Psoas muscle (tissue), 8 donors: Measurements from ENCODE around the gene PLOD1. TPM values are rescaled to one million over a fixed set of nuclear protein-coding genes. Genes with fewer than 3 reads are reported as not detected.
"Not testable (repeated sequence)": the region's sequence is repeated elsewhere in the genome, so short reads cannot be mapped to it uniquely, and the experiment has no call there.

ENCODE experiments used
- ATAC-seq, 4 donors: fragments of 200-7000 bp; cut with Tn5 transposase; one replicate each; pipeline ENCODE4 v1.9.1; 2020; ENCODE audit warnings: moderate library complexity in 3 of 4, mild to moderate bottlenecking in 2 of 4
- DNase-seq, 2 donors: peaks; one replicate each; pipeline ENCODE4 v3.0.0-alpha.2; 2020
- H3K27ac ChIP-seq: fragments of 200-600 bp; one replicate; pipeline ENCODE4 v1.8.0; 2022
- H3K27me3 ChIP-seq, 3 donors: fragments of 200-600 bp in 1 of 3; one replicate each; pipeline versions ENCODE4 v1.6.1 to v1.8.0; 2013 to 2022; ENCODE audit warnings: low read length in 2 of 3, mild to moderate bottlenecking in 2 of 3, moderate library complexity in 1 of 3; ENCODE audit not compliant: insufficient read depth in 3 of 3
- H3K36me3 ChIP-seq, 2 donors: fragments of 200-600 bp in 1 of 2; one replicate each; pipeline versions ENCODE4 v1.6.1 to v1.8.0; 2013 to 2022; ENCODE audit warnings: low read depth in 1 of 2, mild to moderate bottlenecking in 1 of 2, moderate library complexity in 1 of 2; ENCODE audit not compliant: insufficient read depth in 1 of 2
- H3K4me1 ChIP-seq: fragments of 200-600 bp; one replicate; pipeline ENCODE4 v1.8.0; 2022
- H3K4me3 ChIP-seq: fragments of 200-600 bp; one replicate; pipeline ENCODE4 v1.8.0; 2022; ENCODE audit warnings: mild to moderate bottlenecking
- H3K9me3 ChIP-seq: fragments of 200-600 bp; one replicate; pipeline ENCODE4 v1.8.0; 2022
- CTCF ChIP-seq: fragments of 200-600 bp; IDR thresholded peaks from one replicate; pipeline ENCODE4 v1.8.0; 2022; ENCODE audit warnings: antibody characterized with exemption
- WGBS, 3 donors: extraction: QIAGEN DNeasy Blood & Tissue Kit; methylation state at CpG; one replicate each; pipeline versions ENCODE4 v1.1.6 to v1.1.7; 2013; 5-methylcytosine and 5-hydroxymethylcytosine counted together
- intact Hi-C, 2 donors: fragments of 100-400 bp; cut with DNase I; formaldehyde crosslinking; loops; one replicate each; pipeline versions ENCODE4 v1.11.0 to v1.14.2; 2022
- polyA plus RNA-seq, 3 donors: library from polyadenylated mRNA; stranded (reverse); fragments of 200-250 nt; gene quantifications; one replicate each; pipeline ENCODE4 v1.2.3, GENCODE V29; 2013
- total RNA-seq, 4 donors: library from RNA; stranded (reverse); fragmentation: NEBNext Ultra II Directional in 2 of 4; extraction: Animal tissue kit (Norgen Biotek cat#: 25700) in 2 of 4; gene quantifications; one replicate each; pipeline versions ENCODE4 v1.2.1 to v1.2.4, GENCODE V29; 2021 to 2023
- donor health status: healthy with polysubstance abuse.
- donor health status: DM: no; HTN: no; CAD: no; lungs with moderate emphysema.
- donor health status: Bipolar disorder and iron deficiency.
- donor health status: healthy.
- donor health status: DM: yes; HTN: yes; CAD: no.
- donor health status: DM: no; HTN: no; CAD: no.
- donor health status: DM: no; HTN: no; CAD: no.
- donor health status: DM: yes; HTN: yes; CAD: no.

The PLOD1 gene
- total and polyA plus RNA-seq, 7 donors: 25.1 to 52.3 (median 36.3) TPM

- H3K4me1 ChIP-seq: peaks cover 20% of the 10 kb centered on the region
- H3K36me3 ChIP-seq: no peaks in the 10 kb centered on the region
- 71 to 82% (median 77%) methylated on average over 15 of the region's 15 CpGs for WGBS, 3 donors
- no peaks in the 10 kb centered on the region for H3K9me3 ChIP-seq
- intact Hi-C loops: no loop called here
- H3K27me3 ChIP-seq: no peaks in the 10 kb centered on the region
- ATAC-seq (peak in 1 of 4 donors; percentile 25), DNase-seq (no peak)
- TF ChIP-seq CTCF: no peak
- H3K4me3 ChIP-seq: no peak overlapping the region
- no peak overlapping the region for H3K27ac ChIP-seq
Observed at GRCh38 chr1:11888206-11888876, 46.2 kb upstream of the PLOD1 start.

GRCh38 chr1:11888877-11889208, 45.7 kb upstream of the PLOD1 start:
- H3K27me3 ChIP-seq: no peaks in the 10 kb centered on the region
- DNase-seq (no peak), ATAC-seq (no peak)
- H3K27ac ChIP-seq: no peak overlapping the region
- no peak for TF ChIP-seq CTCF
- 62 to 69% (median 63%) methylated on average over 3 of the region's 3 CpGs for WGBS, 3 donors
- intact Hi-C loops: no loop called here
- no peaks in the 10 kb centered on the region for H3K36me3 ChIP-seq
- H3K9me3 ChIP-seq: no peaks in the 10 kb centered on the region
- H3K4me3 ChIP-seq: no peak overlapping the region
- H3K4me1 ChIP-seq: peaks cover 20% of the 10 kb centered on the region

- no peak for ATAC-seq
- 87 to 90% (median 90%) methylated on average over 6 of the region's 6 CpGs for WGBS, 3 donors
- Histone ChIP-seq H3K36me3 (no peaks in the 10 kb centered on the region), H3K27ac (no peak overlapping the region), H3K4me3 (no peak overlapping the region), H3K9me3 (no peaks in the 10 kb centered on the region), H3K4me1 (peaks cover 11% of the 10 kb centered on the region), H3K27me3 (peaks cover 0 to 11% (median 0%) of the 10 kb centered on the region in 3 donors)
- intact Hi-C loops: no loop called here
- no peak for DNase-seq
- no peak for TF ChIP-seq CTCF
Observed at GRCh38 chr1:11891433-11892186, 42.9 kb upstream of the PLOD1 start.

- intact Hi-C loops: loop anchor here (1.0 kb wide), 1 partner anchor 56 kb away; no protein-coding TSS in a partner anchor
- DNase-seq (peak; percentile 55 to 85), ATAC-seq (peak; percentile 87 to 96 (median 90))
- peak; percentile 88 for TF ChIP-seq CTCF
- peaks cover 0 to 24% (median 6%) of the 10 kb centered on the region in 3 donors for H3K27me3 ChIP-seq
- no peaks in the 10 kb centered on the region for H3K4me1 ChIP-seq
- no peaks in the 10 kb centered on the region for H3K9me3 ChIP-seq
- H3K4me3 ChIP-seq: no peak overlapping the region
- WGBS, 3 donors: 2 to 6% (median 3%) methylated on average over 5 of the region's 5 CpGs
- H3K27ac ChIP-seq: no peak overlapping the region
- no peaks in the 10 kb centered on the region for H3K36me3 ChIP-seq
Observed at GRCh38 chr1:11893907-11894251, 40.6 kb upstream of the PLOD1 start.

- not testable (repeated sequence) for H3K27ac ChIP-seq, H3K9me3 ChIP-seq, ATAC-seq, H3K4me1 ChIP-seq, H3K4me3 ChIP-seq, DNase-seq, H3K36me3 ChIP-seq
- intact Hi-C loops: loop anchor here (1.0 kb wide), 1 partner anchor 56 kb away; no protein-coding TSS in a partner anchor
- WGBS, 3 donors: 62 to 65% (median 65%) methylated on average over 1 of the region's 1 CpG
- peaks cover 0 to 30% (median 11%) of the 10 kb centered on the region in 3 donors for H3K27me3 ChIP-seq
Observed at GRCh38 chr1:11894501-11894900, 40.0 kb upstream of the PLOD1 start.
